ENCODE data around the gene ZNF860.

The ZNF860 gene

GRCh38 chr3:31973081-31973480, 8.5 kb upstream of the ZNF860 start:
- no CpG with 5 or more reads among the region's 4 CpGs for WGBS (ENCODE audit: extremely low coverage, insufficient coverage, low lambda C conversion rate)
- Histone ChIP-seq H3K4ac (ENCODE audit: low read depth, low read length) (no peak overlapping the region), H2AK5ac (ENCODE audit: low read length) (no peak overlapping the region), H3K4me3 (ENCODE audit: low read length) (no peak overlapping the region), H3K36me3 (ENCODE audit: control insufficient read depth, insufficient read depth, low read length) (no peaks in the 10 kb centered on the region), H3K27ac (ENCODE audit: low read depth, low read length) (no peak overlapping the region), H3K4me2 (ENCODE audit: low read length) (no peak overlapping the region), H3K27me3 (ENCODE audit: insufficient read depth, low read length, poor library complexity) (no peaks in the 10 kb centered on the region), H3K4me1 (ENCODE audit: control insufficient read depth, low read depth, low read length) (no peaks in the 10 kb centered on the region), H3K9ac (ENCODE audit: low read length) (no peak overlapping the region), H3K79me2 (ENCODE audit: control insufficient read depth, insufficient read depth, low read length) (peaks cover 45% of the 10 kb centered on the region), H4K5ac (ENCODE audit: low read length) (no peak overlapping the region), H4K8ac (ENCODE audit: low read depth, low read length) (no peak overlapping the region), H3K79me1 (ENCODE audit: low read length) (peaks cover 5% of the 10 kb centered on the region), H2BK120ac (ENCODE audit: low read depth, low read length) (no peak overlapping the region), H2BK15ac (replicated peaks; ENCODE audit: low read depth) (no peak overlapping the region), H3K23ac (ENCODE audit: low read length) (no peak overlapping the region), H2BK5ac (ENCODE audit: low read length) (no peak overlapping the region), H3K56ac (ENCODE audit: low read length) (no peak overlapping the region), H3K18ac (ENCODE audit: low read length) (no peak overlapping the region)
- no peak for DNase-seq

- WGBS (ENCODE audit: extremely low coverage, insufficient coverage, low lambda C conversion rate) = no CpG with 5 or more reads among the region's 5 CpGs
- Histone ChIP-seq H3K56ac (ENCODE audit: low read length) (no peak overlapping the region), H3K18ac (ENCODE audit: low read length) (no peak overlapping the region), H3K4me1 (ENCODE audit: control insufficient read depth, low read depth, low read length) (no peaks in the 10 kb centered on the region), H3K36me3 (ENCODE audit: control insufficient read depth, insufficient read depth, low read length) (no peaks in the 10 kb centered on the region), H2BK15ac (replicated peaks; ENCODE audit: low read depth) (no peak overlapping the region), H3K79me2 (ENCODE audit: control insufficient read depth, insufficient read depth, low read length) (peaks cover 51% of the 10 kb centered on the region), H3K4me2 (ENCODE audit: low read length) (no peak overlapping the region), H3K79me1 (ENCODE audit: low read length) (peaks cover 6% of the 10 kb centered on the region), H2BK120ac (ENCODE audit: low read depth, low read length) (no peak overlapping the region), H4K8ac (ENCODE audit: low read depth, low read length) (no peak overlapping the region), H3K9ac (ENCODE audit: low read length) (no peak overlapping the region), H3K4me3 (ENCODE audit: low read length) (no peak overlapping the region), H3K27me3 (ENCODE audit: insufficient read depth, low read length, poor library complexity) (no peaks in the 10 kb centered on the region), H2BK5ac (ENCODE audit: low read length) (no peak overlapping the region), H4K5ac (ENCODE audit: low read length) (no peak overlapping the region), H3K27ac (ENCODE audit: low read depth, low read length) (no peak overlapping the region), H3K23ac (ENCODE audit: low read length) (no peak overlapping the region), H2AK5ac (ENCODE audit: low read length) (no peak overlapping the region), H3K4ac (ENCODE audit: low read depth, low read length) (no peak overlapping the region)
- DNase-seq = no peak
Observed at GRCh38 chr3:31973837-31974236, 7.7 kb upstream of the ZNF860 start.

DNA sequence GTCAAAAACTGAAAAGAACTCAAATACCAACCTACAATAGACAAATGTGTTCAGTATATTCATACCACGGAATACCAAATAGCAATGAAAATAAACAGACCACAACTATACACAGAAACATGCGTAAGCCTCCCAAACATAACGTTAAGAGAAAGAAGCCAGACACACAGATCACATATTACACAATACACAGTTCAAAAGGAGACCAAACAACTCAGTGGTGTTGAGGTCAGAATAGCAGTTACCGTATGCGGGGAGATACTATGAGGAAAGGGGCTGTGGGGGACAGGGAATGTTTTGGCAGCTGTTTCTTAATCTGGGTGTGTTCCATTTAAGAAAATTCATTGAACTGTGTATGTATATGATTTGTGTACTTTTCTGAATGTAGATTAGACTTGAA, 7.1 kb upstream of the ZNF860 start:
- H3K9ac ChIP-seq (ENCODE audit: low read length) = no peak overlapping the region
- no peak overlapping the region for H3K23ac ChIP-seq (ENCODE audit: low read length)
- no peaks in the 10 kb centered on the region for H3K27me3 ChIP-seq (ENCODE audit: insufficient read depth, low read length, poor library complexity)
- H3K27ac ChIP-seq (ENCODE audit: low read depth, low read length) = no peak overlapping the region
- peaks cover 6% of the 10 kb centered on the region for H3K79me1 ChIP-seq (ENCODE audit: low read length)
- no peak overlapping the region for H3K4ac ChIP-seq (ENCODE audit: low read depth, low read length)
- no peak overlapping the region for H3K18ac ChIP-seq (ENCODE audit: low read length)
- no peaks in the 10 kb centered on the region for H3K36me3 ChIP-seq (ENCODE audit: control insufficient read depth, insufficient read depth, low read length)
- no peaks in the 10 kb centered on the region for H3K4me1 ChIP-seq (ENCODE audit: control insufficient read depth, low read depth, low read length)
- H3K56ac ChIP-seq (ENCODE audit: low read length) = no peak overlapping the region
- no peak overlapping the region for H2BK5ac ChIP-seq (ENCODE audit: low read length)
- H2BK120ac ChIP-seq (ENCODE audit: low read depth, low read length) = no peak overlapping the region
- H3K4me2 ChIP-seq (ENCODE audit: low read length) = no peak overlapping the region
- H4K5ac ChIP-seq (ENCODE audit: low read length) = no peak overlapping the region
- H2BK15ac ChIP-seq (replicated peaks; ENCODE audit: low read depth) = no peak overlapping the region
- no peak overlapping the region for H4K8ac ChIP-seq (ENCODE audit: low read depth, low read length)
- no peak overlapping the region for H2AK5ac ChIP-seq (ENCODE audit: low read length)
- DNase-seq = no peak
- peaks cover 52% of the 10 kb centered on the region for H3K79me2 ChIP-seq (ENCODE audit: control insufficient read depth, insufficient read depth, low read length)
- no CpG with 5 or more reads among the region's 5 CpGs for WGBS (ENCODE audit: extremely low coverage, insufficient coverage, low lambda C conversion rate)
- no peak overlapping the region for H3K4me3 ChIP-seq (ENCODE audit: low read length)

- Histone ChIP-seq H4K5ac (ENCODE audit: low read length) (no peak overlapping the region), H3K27ac (ENCODE audit: low read depth, low read length) (no peak overlapping the region), H2BK5ac (ENCODE audit: low read length) (no peak overlapping the region), H3K36me3 (ENCODE audit: control insufficient read depth, insufficient read depth, low read length) (no peaks in the 10 kb centered on the region), H3K4ac (ENCODE audit: low read depth, low read length) (no peak overlapping the region), H2BK120ac (ENCODE audit: low read depth, low read length) (no peak overlapping the region), H3K23ac (ENCODE audit: low read length) (no peak overlapping the region), H3K27me3 (ENCODE audit: insufficient read depth, low read length, poor library complexity) (no peaks in the 10 kb centered on the region), H3K4me2 (ENCODE audit: low read length) (no peak overlapping the region), H3K79me2 (ENCODE audit: control insufficient read depth, insufficient read depth, low read length) (peaks cover 54% of the 10 kb centered on the region), H3K56ac (ENCODE audit: low read length) (no peak overlapping the region), H3K79me1 (ENCODE audit: low read length) (peaks cover 6% of the 10 kb centered on the region), H3K4me1 (ENCODE audit: control insufficient read depth, low read depth, low read length) (peaks cover 2% of the 10 kb centered on the region), H3K18ac (ENCODE audit: low read length) (no peak overlapping the region), H2BK15ac (replicated peaks; ENCODE audit: low read depth) (no peak overlapping the region), H2AK5ac (ENCODE audit: low read length) (no peak overlapping the region), H4K8ac (ENCODE audit: low read depth, low read length) (no peak overlapping the region), H3K4me3 (ENCODE audit: low read length) (no peak overlapping the region), H3K9ac (ENCODE audit: low read length) (no peak overlapping the region)
- no peak for DNase-seq
- WGBS (ENCODE audit: extremely low coverage, insufficient coverage, low lambda C conversion rate) = no CpG with 5 or more reads among the region's 5 CpGs
Observed at GRCh38 chr3:31974964-31975363, 6.6 kb upstream of the ZNF860 start.

GRCh38 chr3:31976302-31976701, 5.2 kb upstream of the ZNF860 start:
- no CpG with 5 or more reads among the region's 2 CpGs for WGBS (ENCODE audit: extremely low coverage, insufficient coverage, low lambda C conversion rate)
- Histone ChIP-seq H3K9ac (ENCODE audit: low read length) (no peak overlapping the region), H4K8ac (ENCODE audit: low read depth, low read length) (no peak overlapping the region), H2BK5ac (ENCODE audit: low read length) (no peak overlapping the region), H2BK120ac (ENCODE audit: low read depth, low read length) (no peak overlapping the region), H2BK15ac (replicated peaks; ENCODE audit: low read depth) (no peak overlapping the region), H3K79me2 (ENCODE audit: control insufficient read depth, insufficient read depth, low read length) (peaks cover 51% of the 10 kb centered on the region), H3K4me1 (ENCODE audit: control insufficient read depth, low read depth, low read length) (peaks cover 2% of the 10 kb centered on the region), H3K27ac (ENCODE audit: low read depth, low read length) (no peak overlapping the region), H2AK5ac (ENCODE audit: low read length) (no peak overlapping the region), H3K4me2 (ENCODE audit: low read length) (no peak overlapping the region), H3K27me3 (ENCODE audit: insufficient read depth, low read length, poor library complexity) (no peaks in the 10 kb centered on the region), H3K56ac (ENCODE audit: low read length) (no peak overlapping the region), H3K4me3 (ENCODE audit: low read length) (no peak overlapping the region), H3K23ac (ENCODE audit: low read length) (no peak overlapping the region), H4K5ac (ENCODE audit: low read length) (no peak overlapping the region), H3K79me1 (ENCODE audit: low read length) (peaks cover 6% of the 10 kb centered on the region), H3K18ac (ENCODE audit: low read length) (no peak overlapping the region), H3K4ac (ENCODE audit: low read depth, low read length) (no peak overlapping the region), H3K36me3 (ENCODE audit: control insufficient read depth, insufficient read depth, low read length) (no peaks in the 10 kb centered on the region)
- no peak for DNase-seq

GRCh38 chr3:31977736-31978135, 3.8 kb upstream of the ZNF860 start:
- Histone ChIP-seq H3K4me1 (ENCODE audit: control insufficient read depth, low read depth, low read length) (peaks cover 2% of the 10 kb centered on the region), H2BK15ac (replicated peaks; ENCODE audit: low read depth) (no peak overlapping the region), H4K8ac (ENCODE audit: low read depth, low read length) (no peak overlapping the region), H2BK5ac (ENCODE audit: low read length) (no peak overlapping the region), H3K27ac (ENCODE audit: low read depth, low read length) (no peak overlapping the region), H3K27me3 (ENCODE audit: insufficient read depth, low read length, poor library complexity) (no peaks in the 10 kb centered on the region), H3K4me2 (ENCODE audit: low read length) (no peak overlapping the region), H4K5ac (ENCODE audit: low read length) (no peak overlapping the region), H3K79me2 (ENCODE audit: control insufficient read depth, insufficient read depth, low read length) (peaks cover 45% of the 10 kb centered on the region), H3K79me1 (ENCODE audit: low read length) (peaks cover 6% of the 10 kb centered on the region), H3K23ac (ENCODE audit: low read length) (no peak overlapping the region), H3K4ac (ENCODE audit: low read depth, low read length) (no peak overlapping the region), H3K56ac (ENCODE audit: low read length) (no peak overlapping the region), H2BK120ac (ENCODE audit: low read depth, low read length) (no peak overlapping the region), H3K36me3 (ENCODE audit: control insufficient read depth, insufficient read depth, low read length) (no peaks in the 10 kb centered on the region), H3K18ac (ENCODE audit: low read length) (no peak overlapping the region), H3K4me3 (ENCODE audit: low read length) (no peak overlapping the region), H3K9ac (ENCODE audit: low read length) (no peak overlapping the region), H2AK5ac (ENCODE audit: low read length) (no peak overlapping the region)
- no peak for DNase-seq
- no CpG with 5 or more reads among the region's 2 CpGs for WGBS (ENCODE audit: extremely low coverage, insufficient coverage, low lambda C conversion rate)
